Ishikawa (cell line): Measurements from ENCODE around the gene CCDC200.
A peak's percentile ranks its signal among the peaks of the same experiment; 100 is the strongest.

Experiments
- CEBPB ChIP-seq: IDR thresholded peaks from 2 replicates; pipeline ENCODE4 v1.6.1; 2012
- CREB1 ChIP-seq: IDR thresholded peaks from 2 replicates; pipeline ENCODE4 v1.6.1; 2012; ENCODE audit warnings: low read depth
- FOXM1 ChIP-seq: IDR thresholded peaks from 2 replicates; pipeline ENCODE4 v1.6.1; 2012; ENCODE audit warnings: low read depth, borderline replicate concordance
- MAX ChIP-seq: IDR thresholded peaks from 2 replicates; pipeline ENCODE4 v1.6.1; 2012
- TAF1 ChIP-seq: IDR thresholded peaks from 2 replicates; pipeline ENCODE4 v1.6.1; 2012; ENCODE audit warnings: low read depth, mild to moderate bottlenecking
- TCF12 ChIP-seq: IDR thresholded peaks from 2 replicates; pipeline ENCODE4 v1.6.1; 2012; ENCODE audit warnings: low read depth
- YY1 ChIP-seq: IDR thresholded peaks from 2 replicates; pipeline ENCODE4 v1.6.1; 2012; ENCODE audit warnings: low read depth
- TF ChIP-seq, protein P1 (sequence below): IDR thresholded peaks from 2 replicates; pipeline ENCODE4 v1.6.1; 2012; ENCODE audit warnings: low read depth, mild to moderate bottlenecking

GRCh38 chr17:43171586-43172487 lies 56.6 kb downstream of the CCDC200 start:
- TF ChIP-seq, protein P1, sequence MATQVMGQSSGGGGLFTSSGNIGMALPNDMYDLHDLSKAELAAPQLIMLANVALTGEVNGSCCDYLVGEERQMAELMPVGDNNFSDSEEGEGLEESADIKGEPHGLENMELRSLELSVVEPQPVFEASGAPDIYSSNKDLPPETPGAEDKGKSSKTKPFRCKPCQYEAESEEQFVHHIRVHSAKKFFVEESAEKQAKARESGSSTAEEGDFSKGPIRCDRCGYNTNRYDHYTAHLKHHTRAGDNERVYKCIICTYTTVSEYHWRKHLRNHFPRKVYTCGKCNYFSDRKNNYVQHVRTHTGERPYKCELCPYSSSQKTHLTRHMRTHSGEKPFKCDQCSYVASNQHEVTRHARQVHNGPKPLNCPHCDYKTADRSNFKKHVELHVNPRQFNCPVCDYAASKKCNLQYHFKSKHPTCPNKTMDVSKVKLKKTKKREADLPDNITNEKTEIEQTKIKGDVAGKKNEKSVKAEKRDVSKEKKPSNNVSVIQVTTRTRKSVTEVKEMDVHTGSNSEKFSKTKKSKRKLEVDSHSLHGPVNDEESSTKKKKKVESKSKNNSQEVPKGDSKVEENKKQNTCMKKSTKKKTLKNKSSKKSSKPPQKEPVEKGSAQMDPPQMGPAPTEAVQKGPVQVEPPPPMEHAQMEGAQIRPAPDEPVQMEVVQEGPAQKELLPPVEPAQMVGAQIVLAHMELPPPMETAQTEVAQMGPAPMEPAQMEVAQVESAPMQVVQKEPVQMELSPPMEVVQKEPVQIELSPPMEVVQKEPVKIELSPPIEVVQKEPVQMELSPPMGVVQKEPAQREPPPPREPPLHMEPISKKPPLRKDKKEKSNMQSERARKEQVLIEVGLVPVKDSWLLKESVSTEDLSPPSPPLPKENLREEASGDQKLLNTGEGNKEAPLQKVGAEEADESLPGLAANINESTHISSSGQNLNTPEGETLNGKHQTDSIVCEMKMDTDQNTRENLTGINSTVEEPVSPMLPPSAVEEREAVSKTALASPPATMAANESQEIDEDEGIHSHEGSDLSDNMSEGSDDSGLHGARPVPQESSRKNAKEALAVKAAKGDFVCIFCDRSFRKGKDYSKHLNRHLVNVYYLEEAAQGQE: no peak
- TF ChIP-seq CEBPB (0 out of 2 replicates have a peak, but pooled peaks have one; percentile 2), YY1 (no peak), CREB1 (no peak), FOXM1 (no peak), TAF1 (no peak), MAX (no peak), TCF12 (no peak)
